Gastrocnemius medialis (tissue), 4 donors: ENCODE measurements around the gene ADGRB3. TPM values are rescaled to one million over a fixed set of nuclear protein-coding genes. Genes with fewer than 3 reads are reported as not detected.
A peak's percentile ranks its signal among the peaks of the same experiment; 100 is the strongest.
"Not testable (repeated sequence)": the region's sequence is repeated elsewhere in the genome, so short reads cannot be mapped to it uniquely, and the experiment has no call there.

Experiments used
- ATAC-seq, 2 donors: fragments of 150-250 bp; one replicate each; pipeline ENCODE4 v1.9.1; 2016
- DNase-seq, 2 donors: peaks; one replicate each; pipeline ENCODE4 v3.0.0-alpha.2; 2019
- H3K27ac ChIP-seq, 4 donors: fragments of 200-600 bp; sonication (generic); 1 replicate in 1 of 4; 2 replicates in 3 of 4; pipeline ENCODE4 v1.5.1; 2016 to 2018; ENCODE audit warnings: mild to moderate bottlenecking in 2 of 4, moderate library complexity in 1 of 4
- H3K27me3 ChIP-seq, 3 donors: fragments of 200-600 bp; sonication (generic) in 2 of 3; 1 replicate in 1 of 3; 2 replicates in 2 of 3; pipeline versions ENCODE4 v1.5.1 to v1.6.0; 2016 to 2019; ENCODE audit warnings: mild to moderate bottlenecking in 1 of 3, moderate library complexity in 1 of 3
- H3K36me3 ChIP-seq, 2 donors: fragments of 200-600 bp; sonication (generic) in 1 of 2; one replicate each; pipeline ENCODE4 v1.5.1; 2017 to 2018
- H3K4me1 ChIP-seq, 2 donors: fragments of 200-600 bp; sonication (generic) in 1 of 2; one replicate each; pipeline ENCODE4 v1.5.1; 2016 to 2017; ENCODE audit warnings: mild to moderate bottlenecking in 2 of 2
- H3K4me3 ChIP-seq, 4 donors: fragments of 200-600 bp; sonication (generic) in 3 of 4; 1 replicate in 1 of 4; 2 replicates in 3 of 4; pipeline ENCODE4 v1.5.1; 2016 to 2019; ENCODE audit warnings: mild to moderate bottlenecking in 2 of 4
- H3K9me3 ChIP-seq, 3 donors: fragments of 200-600 bp; sonication (generic) in 2 of 3; 1 replicate in 1 of 3; 2 replicates in 2 of 3; pipeline ENCODE4 v1.5.1; 2016 to 2019
- POLR2A ChIP-seq, 2 donors: fragments of 450-650 bp; IDR thresholded peaks; one replicate each; pipeline ENCODE4 v1.6.1; 2017; ENCODE audit warnings: antibody characterized with exemption in 2 of 2, mild to moderate bottlenecking in 2 of 2, moderate library complexity in 2 of 2
- in situ Hi-C, 4 donors: fragments of 200-750 bp; cut with MboI; loops; one replicate each; pipeline versions ENCODE4 v1.15.0 to v1.8.0; 2017; ENCODE audit warnings: low sequenced_read_pairs in 4 of 4
- intact Hi-C: fragments of 100-400 bp; cut with DNase I; formaldehyde crosslinking; loops from one replicate; pipeline ENCODE4 v1.15.1; 2023; ENCODE audit warnings: low total_unique reads
- total RNA-seq, 4 donors: library from RNA; depleted of rRNA; stranded (reverse); fragments of >200 nt; gene quantifications; one replicate each; pipeline versions ENCODE4 v1.1.0 to v1.2.3, GENCODE V29; 2016
- TF ChIP-seq, protein P1 (sequence below), 5 experiments: fragments of 450-650 bp in 3 of 5; fragments of 200-600 bp in 2 of 5; sonication (generic) in 2 of 5; IDR thresholded peaks in 4 of 5; conservative IDR thresholded peaks in 1 of 5; 1 replicate in 4 of 5; 2 replicates in 1 of 5; pipeline ENCODE4 v1.5.1; 2016 to 2019; ENCODE audit warnings: antibody characterized with exemption in 5 of 5, mild to moderate bottlenecking in 3 of 5, moderate library complexity in 3 of 5

The ADGRB3 gene
- total RNA-seq, 4 donors from 2014 or later, result 0.56 to 0.58 (median 0.58) TPM; not detected in 1

DNA sequence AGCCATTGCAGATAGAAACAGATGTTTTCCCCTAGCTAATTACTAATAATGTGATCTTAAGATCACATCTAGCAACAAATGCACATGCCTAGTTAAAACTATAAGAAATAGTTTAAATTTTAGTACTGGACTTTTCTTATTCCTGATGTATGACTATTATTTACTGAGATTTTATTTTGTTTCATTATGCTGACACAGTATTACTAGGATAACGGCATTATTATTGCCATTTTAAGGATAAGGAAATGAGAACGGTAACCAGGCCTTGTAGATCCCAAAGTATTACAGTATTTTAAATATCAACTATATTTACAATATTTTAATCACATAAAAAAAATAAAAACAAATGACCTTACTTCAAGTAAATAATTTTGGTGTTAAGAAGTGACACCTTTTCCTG, 240.3 kb downstream of the ADGRB3 start:
- no peak overlapping the region for H3K4me3 ChIP-seq
- H3K27ac ChIP-seq, result no peak overlapping the region
- DNase-seq (no peak), ATAC-seq (no peak)
- H3K4me1 ChIP-seq, result no peaks in the 10 kb centered on the region
- H3K27me3 ChIP-seq, result no peaks in the 10 kb centered on the region
- in situ Hi-C loops, result no loop called here
- intact Hi-C loops, result no loop called here
- no peaks in the 10 kb centered on the region for H3K36me3 ChIP-seq
- TF ChIP-seq, protein P1, sequence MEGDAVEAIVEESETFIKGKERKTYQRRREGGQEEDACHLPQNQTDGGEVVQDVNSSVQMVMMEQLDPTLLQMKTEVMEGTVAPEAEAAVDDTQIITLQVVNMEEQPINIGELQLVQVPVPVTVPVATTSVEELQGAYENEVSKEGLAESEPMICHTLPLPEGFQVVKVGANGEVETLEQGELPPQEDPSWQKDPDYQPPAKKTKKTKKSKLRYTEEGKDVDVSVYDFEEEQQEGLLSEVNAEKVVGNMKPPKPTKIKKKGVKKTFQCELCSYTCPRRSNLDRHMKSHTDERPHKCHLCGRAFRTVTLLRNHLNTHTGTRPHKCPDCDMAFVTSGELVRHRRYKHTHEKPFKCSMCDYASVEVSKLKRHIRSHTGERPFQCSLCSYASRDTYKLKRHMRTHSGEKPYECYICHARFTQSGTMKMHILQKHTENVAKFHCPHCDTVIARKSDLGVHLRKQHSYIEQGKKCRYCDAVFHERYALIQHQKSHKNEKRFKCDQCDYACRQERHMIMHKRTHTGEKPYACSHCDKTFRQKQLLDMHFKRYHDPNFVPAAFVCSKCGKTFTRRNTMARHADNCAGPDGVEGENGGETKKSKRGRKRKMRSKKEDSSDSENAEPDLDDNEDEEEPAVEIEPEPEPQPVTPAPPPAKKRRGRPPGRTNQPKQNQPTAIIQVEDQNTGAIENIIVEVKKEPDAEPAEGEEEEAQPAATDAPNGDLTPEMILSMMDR (IDR thresholded peaks at IDR 0.05 in 4 of 5, conservative IDR thresholded peaks at IDR 0.05 in 1 of 5), result no peak
- H3K9me3 ChIP-seq, result no peaks in the 10 kb centered on the region

DNA sequence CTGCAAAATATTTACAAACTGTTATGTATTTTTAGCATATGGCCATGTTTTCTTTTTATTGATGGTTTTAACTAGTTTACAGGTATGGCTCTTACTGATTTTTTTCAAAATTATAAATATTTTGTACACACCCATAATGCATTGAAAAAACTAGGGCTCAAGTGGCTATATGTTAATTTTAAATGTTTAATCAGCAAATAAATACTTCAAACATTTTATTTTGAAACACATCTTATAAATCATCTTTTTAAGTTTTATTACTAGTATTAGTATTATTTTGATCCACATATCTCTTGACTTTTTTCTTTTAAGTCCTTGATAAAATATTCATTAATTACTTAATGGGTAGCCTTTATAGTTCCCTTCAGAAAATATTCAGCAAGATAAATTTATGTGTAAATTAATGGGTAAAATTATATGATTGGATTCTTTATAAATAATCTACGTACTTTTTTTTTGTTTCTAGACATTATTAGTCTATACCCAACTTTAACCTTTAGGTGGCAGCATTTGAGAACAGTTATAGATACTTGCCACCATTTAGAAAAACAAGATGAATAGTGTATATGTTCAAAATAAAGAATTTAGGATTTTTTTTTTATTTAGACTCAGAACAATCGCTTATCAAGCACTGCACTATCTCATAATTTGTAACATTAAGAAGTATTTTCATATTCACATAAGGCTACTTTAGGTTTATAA, 241.9 kb downstream of the ADGRB3 start:
- intact Hi-C loops (no loop called here), in situ Hi-C loops (no loop called here)
- no peak overlapping the region for H3K4me3 ChIP-seq
- H3K27me3 ChIP-seq, result no peaks in the 10 kb centered on the region
- H3K9me3 ChIP-seq, result no peaks in the 10 kb centered on the region
- no peak overlapping the region for H3K27ac ChIP-seq
- H3K36me3 ChIP-seq, result no peaks in the 10 kb centered on the region
- no peak for DNase-seq
- TF ChIP-seq POLR2A (IDR thresholded peaks at IDR 0.05), result no peak
- TF ChIP-seq, protein P1 (IDR thresholded peaks at IDR 0.05 in 4 of 5, conservative IDR thresholded peaks at IDR 0.05 in 1 of 5), result peak in 2 of 5 experiments; percentile 11 to 28
- ATAC-seq, result no peak
- no peaks in the 10 kb centered on the region for H3K4me1 ChIP-seq

DNA sequence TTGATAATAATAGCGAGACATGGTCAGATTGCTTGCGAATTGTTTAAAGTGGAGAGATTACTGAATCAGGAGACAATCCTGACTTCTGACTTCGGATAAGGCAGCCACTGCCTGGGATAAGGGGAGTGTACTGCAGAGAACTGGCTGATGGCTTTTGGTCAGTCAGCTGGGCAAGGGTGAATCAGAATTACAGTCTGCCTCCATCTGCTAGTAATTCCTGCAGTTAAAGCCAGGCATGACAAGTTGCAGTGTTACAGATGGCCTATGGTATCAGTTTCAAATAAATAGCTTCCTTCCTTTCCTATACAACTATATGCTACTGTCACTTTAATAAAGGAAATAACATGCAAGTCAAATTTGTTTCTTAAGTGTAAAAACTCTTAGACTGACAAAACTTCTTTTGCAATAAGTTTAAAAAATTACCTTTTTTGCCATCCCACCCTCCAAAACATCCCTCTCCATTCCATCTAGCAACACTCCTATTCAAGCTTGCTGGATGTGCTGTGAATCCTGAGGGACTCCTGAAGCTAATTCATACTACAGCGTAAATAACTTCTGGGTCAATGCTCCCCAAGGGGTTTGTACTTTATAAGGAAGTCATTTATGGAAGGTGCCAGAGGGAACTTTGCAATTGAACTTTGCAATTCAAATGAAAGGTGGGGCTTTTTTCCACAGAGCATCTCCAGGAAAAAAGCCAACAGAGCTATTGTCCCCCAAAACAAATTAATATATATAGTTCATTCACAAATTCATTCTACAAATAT, 245.2 kb downstream of the ADGRB3 start:
- Histone ChIP-seq H3K36me3 (no peaks in the 10 kb centered on the region), H3K27ac (no peak overlapping the region), H3K27me3 (no peaks in the 10 kb centered on the region), H3K4me3 (no peak overlapping the region), H3K4me1 (no peaks in the 10 kb centered on the region), H3K9me3 (no peaks in the 10 kb centered on the region)
- TF ChIP-seq POLR2A (IDR thresholded peaks at IDR 0.05), result no peak
- TF ChIP-seq, protein P1 (IDR thresholded peaks at IDR 0.05 in 4 of 5, conservative IDR thresholded peaks at IDR 0.05 in 1 of 5), result no peak
- intact Hi-C loops (no loop called here), in situ Hi-C loops (no loop called here)
- DNase-seq (no peak), ATAC-seq (no peak)

DNA sequence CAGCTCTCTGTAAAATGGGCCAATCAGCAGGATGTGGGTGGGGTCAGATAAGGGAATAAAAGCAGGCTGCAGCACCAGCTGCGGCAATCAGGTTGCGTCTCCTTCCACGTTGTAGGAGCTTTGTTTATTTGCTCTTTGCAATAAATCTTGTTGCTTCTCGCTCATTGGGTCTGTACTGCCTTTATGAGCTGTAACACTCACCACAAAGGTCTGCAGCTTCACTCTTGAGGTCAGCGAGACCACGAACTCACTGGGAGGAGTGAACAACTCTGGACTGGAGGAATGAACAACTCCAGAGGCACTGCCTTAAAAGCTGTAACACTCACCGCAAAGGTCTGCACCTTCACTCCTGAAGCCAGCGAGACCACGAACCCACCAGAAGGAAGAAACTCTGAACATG, 248.2 kb downstream of the ADGRB3 start:
- intact Hi-C loops, in situ Hi-C loops, H3K27me3 ChIP-seq, ATAC-seq, H3K4me3 ChIP-seq, H3K9me3 ChIP-seq, H3K27ac ChIP-seq, DNase-seq, H3K36me3 ChIP-seq, H3K4me1 ChIP-seq: not testable (repeated sequence)

DNA sequence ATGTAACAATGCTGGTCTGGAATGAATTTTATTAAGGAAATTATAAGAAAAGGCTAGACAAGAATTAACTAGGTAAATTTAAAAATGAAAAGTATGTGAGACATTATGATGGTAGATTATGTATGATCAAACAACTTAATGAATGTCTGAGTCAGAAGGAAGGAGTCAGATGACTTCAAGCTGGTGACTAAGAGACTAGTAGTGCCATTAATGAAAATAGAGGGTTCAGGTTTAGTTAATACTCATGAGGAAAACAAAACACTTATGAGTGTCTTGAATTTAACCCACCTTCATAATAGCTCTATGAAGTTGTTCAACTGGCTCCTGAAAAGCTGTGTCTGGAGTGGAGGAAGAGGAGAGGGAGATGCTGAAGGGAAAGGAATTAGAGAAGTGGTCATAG, 256.3 kb downstream of the ADGRB3 start:
- ATAC-seq (no peak), DNase-seq (no peak)
- no peak overlapping the region for H3K4me3 ChIP-seq
- no peak for TF ChIP-seq POLR2A (IDR thresholded peaks at IDR 0.05)
- TF ChIP-seq, protein P1 (IDR thresholded peaks at IDR 0.05 in 4 of 5, conservative IDR thresholded peaks at IDR 0.05 in 1 of 5), result no peak
- no peak overlapping the region for H3K27ac ChIP-seq
- H3K9me3 ChIP-seq, result no peaks in the 10 kb centered on the region
- H3K36me3 ChIP-seq, result no peaks in the 10 kb centered on the region
- H3K27me3 ChIP-seq, result no peaks in the 10 kb centered on the region
- no peaks in the 10 kb centered on the region for H3K4me1 ChIP-seq
- in situ Hi-C loops, result no loop called here
- intact Hi-C loops, result no loop called here
